BJ (cell line): ENCODE data around the gene TM7SF2. TPM values are rescaled to one million over a fixed set of nuclear protein-coding genes. Genes with fewer than 3 reads are reported as not detected.
A peak's percentile ranks its signal among the peaks of the same experiment; 100 is the strongest.

Experiments
- CTCF ChIA-PET: fragments of 350-600 bp; formaldehyde crosslinking; extraction: SDS; loops from one replicate; lab custom pipeline; 2021; ENCODE audit warnings: antibody characterized with exemption, inconsistent platforms; lab: Yijun Ruan, JAX
- POLR2A ChIA-PET: fragments of 300-600 bp; sonication (Branson Sonifier 250); formaldehyde crosslinking; extraction: SDS; loops from one replicate; lab custom pipeline; 2021; ENCODE audit warnings: antibody characterized with exemption; lab: Charles Lee
- DNase-seq: peaks from one replicate; pipeline ENCODE4 v3.0.0-alpha.2; 2011; ENCODE audit warnings: low read depth
- H3K27me3 ChIP-seq: 2 replicates; pipeline ENCODE4 v1.6.0; 2011; ENCODE audit warnings: low read length; ENCODE audit not compliant: control insufficient read depth, insufficient read depth
- H3K36me3 ChIP-seq: 2 replicates; pipeline ENCODE4 v1.5.1; 2011; ENCODE audit warnings: low read length; ENCODE audit not compliant: control insufficient read depth, insufficient read depth
- H3K4me3 ChIP-seq: 2 replicates; pipeline ENCODE4 v1.5.1; 2011; ENCODE audit warnings: low read depth, mild to moderate bottlenecking, control low read depth, low read length
- polyA plus RNA-seq: library from polyadenylated mRNA; depleted of rRNA; stranded (reverse); fragments of >200 nt; gene quantifications from 2 replicates; pipeline ENCODE4 v1.2.3, GENCODE V29; 2011
- TF ChIP-seq, protein P1 (sequence below): IDR thresholded peaks from 2 replicates; pipeline ENCODE4 v1.5.1; 2011; ENCODE audit warnings: low read depth, mild to moderate bottlenecking, control low read depth, inconsistent platforms, low read length, moderate library complexity; ENCODE audit not compliant: insufficient read depth

The TM7SF2 gene
- polyA plus RNA-seq, 1 experiment: 8.2 TPM

DNA sequence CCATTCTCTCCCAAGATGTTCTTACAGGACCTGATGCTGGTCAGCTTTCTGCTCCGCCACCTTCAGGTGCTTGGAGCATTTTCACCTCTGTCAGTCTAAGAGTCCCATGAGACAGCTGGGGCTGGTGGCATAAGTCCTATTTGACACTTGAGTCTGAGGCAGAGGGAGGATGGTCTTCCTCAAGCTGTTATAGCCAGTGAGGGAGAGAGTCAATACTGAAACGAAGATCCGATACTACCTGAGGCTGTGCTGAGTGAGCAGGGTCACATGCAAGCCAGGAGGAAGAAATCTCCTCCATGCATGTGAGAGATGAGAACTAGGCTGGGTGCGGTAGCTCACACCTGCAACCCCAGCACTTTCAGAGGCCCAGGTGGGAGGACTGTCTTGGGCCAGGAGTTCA is 22.1 kb upstream of the TM7SF2 start:
- CTCF ChIA-PET: interaction anchor here (1.0 to 11.9 kb wide), 3 partner anchors 21 to 246 kb away, joined by 3 to 152 read pairs (median 5); partner anchors contain the start of genes CDC42BPG, TM7SF2 and ZNHIT2
- TF ChIP-seq, protein P1, sequence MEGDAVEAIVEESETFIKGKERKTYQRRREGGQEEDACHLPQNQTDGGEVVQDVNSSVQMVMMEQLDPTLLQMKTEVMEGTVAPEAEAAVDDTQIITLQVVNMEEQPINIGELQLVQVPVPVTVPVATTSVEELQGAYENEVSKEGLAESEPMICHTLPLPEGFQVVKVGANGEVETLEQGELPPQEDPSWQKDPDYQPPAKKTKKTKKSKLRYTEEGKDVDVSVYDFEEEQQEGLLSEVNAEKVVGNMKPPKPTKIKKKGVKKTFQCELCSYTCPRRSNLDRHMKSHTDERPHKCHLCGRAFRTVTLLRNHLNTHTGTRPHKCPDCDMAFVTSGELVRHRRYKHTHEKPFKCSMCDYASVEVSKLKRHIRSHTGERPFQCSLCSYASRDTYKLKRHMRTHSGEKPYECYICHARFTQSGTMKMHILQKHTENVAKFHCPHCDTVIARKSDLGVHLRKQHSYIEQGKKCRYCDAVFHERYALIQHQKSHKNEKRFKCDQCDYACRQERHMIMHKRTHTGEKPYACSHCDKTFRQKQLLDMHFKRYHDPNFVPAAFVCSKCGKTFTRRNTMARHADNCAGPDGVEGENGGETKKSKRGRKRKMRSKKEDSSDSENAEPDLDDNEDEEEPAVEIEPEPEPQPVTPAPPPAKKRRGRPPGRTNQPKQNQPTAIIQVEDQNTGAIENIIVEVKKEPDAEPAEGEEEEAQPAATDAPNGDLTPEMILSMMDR: no peak
- POLR2A ChIA-PET: no interaction called here
- Histone ChIP-seq H3K36me3 (peaks cover 31% of the 10 kb centered on the region), H3K27me3 (no peaks in the 10 kb centered on the region), H3K4me3 (no peak overlapping the region)
- no peak for DNase-seq

DNA sequence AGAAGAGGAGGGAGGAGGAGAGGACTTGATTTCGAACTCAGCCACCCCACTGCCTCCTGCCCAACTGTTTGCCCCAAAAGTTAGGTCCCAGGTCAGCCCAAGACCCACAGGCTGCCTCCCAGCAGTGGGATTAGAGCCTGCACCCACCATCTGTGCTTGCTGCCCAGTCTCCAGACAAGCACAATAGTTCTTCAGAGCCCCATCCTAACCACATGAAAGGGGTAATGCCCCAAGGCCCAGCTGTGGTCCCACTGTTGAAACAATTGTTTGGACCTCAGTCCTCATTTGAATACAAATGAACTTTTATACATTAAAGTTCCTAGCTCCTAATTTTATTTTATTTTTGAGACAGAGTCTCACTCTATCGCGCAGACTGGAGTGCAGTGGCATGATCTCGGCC is 21.0 kb upstream of the TM7SF2 start:
- Histone ChIP-seq H3K4me3 (no peak overlapping the region), H3K27me3 (no peaks in the 10 kb centered on the region), H3K36me3 (peaks cover 31% of the 10 kb centered on the region)
- TF ChIP-seq, protein P1: no peak
- ChIA-PET CTCF (interaction anchor here (0.8 to 11.9 kb wide), 2 partner anchors 20 to 76 kb away, joined by 4 to 152 read pairs; partner anchors contain the start of gene TM7SF2), POLR2A (no interaction called here)
- no peak for DNase-seq

DNA sequence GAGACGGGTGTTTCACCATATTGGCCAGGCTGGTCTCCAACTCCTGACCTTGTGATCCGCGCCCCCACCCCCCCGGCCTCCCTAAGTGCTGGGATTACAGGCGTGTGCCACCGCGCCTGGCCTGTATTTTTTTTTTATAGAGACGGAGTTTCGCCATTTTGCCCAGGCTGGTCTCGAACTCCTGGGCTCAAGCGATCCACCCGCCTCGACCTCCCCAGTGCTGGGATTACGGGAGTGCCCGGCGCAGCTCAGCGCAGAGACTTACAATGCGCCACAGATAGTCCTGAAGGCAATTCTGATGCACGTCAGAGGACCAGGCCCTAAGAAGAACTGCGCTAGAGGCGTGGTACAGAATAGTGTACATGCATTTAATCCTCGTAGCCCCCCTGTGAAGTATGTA is 16.2 kb upstream of the TM7SF2 start:
- POLR2A ChIA-PET: no interaction called here
- TF ChIP-seq, protein P1: no peak
- Histone ChIP-seq H3K36me3 (no peaks in the 10 kb centered on the region; the same call in none of the 2 replicates), H3K4me3 (peak overlapping the region; percentile 63), H3K27me3 (no peaks in the 10 kb centered on the region)
- CTCF ChIA-PET: interaction anchor here (11.9 kb wide), 1 partner anchor 15 kb away, joined by 152 read pairs; the partner anchor contains the start of gene TM7SF2
- DNase-seq: no peak

DNA sequence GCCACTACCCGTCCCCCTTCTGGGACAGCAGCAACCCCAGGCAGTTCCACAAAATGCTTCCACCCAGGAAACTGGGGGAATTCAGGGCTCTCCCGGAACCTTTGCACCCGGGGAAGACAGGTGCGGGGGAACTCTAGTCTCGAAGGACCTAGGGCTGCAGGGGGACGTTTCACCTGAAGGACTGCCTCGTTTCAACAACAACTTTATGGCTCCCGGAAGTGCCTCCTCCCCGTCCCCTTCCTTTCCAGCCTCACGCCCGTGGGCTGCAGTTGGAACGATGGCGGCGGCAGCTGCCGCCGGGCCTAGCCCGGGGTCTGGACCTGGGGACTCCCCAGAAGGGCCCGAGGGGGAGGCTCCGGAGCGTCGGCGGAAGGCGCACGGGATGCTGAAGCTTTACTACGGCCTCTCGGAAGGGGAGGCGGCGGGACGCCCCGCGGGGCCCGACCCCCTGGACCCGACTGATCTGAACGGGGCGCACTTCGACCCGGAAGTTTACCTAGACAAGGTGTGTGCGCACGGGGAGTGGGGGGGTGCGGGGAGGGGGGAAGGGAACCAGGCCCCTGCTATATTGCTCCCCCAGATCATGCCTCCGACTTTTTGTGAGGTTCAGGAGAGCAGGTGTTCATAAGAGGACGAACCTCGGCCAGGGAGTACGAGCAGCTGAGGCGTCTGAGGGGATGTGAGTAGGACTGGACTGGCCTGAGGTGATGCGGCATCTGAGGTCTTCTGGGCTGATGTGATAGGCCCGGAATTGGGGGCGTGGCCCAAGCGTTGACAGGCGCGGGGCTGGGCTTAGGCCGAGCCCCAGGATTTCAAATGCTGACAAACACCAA is 15.5 kb upstream of the TM7SF2 start, which contains the start of gene VPS51:
Gene VPS51 (plus strand): TSS at position 241 of the 833 bp plus-strand sequence. CDS start 37 bp downstream, at position 278.
- no peak for DNase-seq
- Histone ChIP-seq H3K36me3 (no peaks in the 10 kb centered on the region; the same call in none of the 2 replicates), H3K4me3 (peak within 1 kb of the TSS; percentile 63), H3K27me3 (no peaks in the 10 kb centered on the region)
- ChIA-PET CTCF (interaction anchor here (11.9 kb wide), 1 partner anchor 14 kb away, joined by 152 read pairs; the partner anchor contains the start of gene TM7SF2), POLR2A (no interaction called here)
- TF ChIP-seq, protein P1: no peak

DNA sequence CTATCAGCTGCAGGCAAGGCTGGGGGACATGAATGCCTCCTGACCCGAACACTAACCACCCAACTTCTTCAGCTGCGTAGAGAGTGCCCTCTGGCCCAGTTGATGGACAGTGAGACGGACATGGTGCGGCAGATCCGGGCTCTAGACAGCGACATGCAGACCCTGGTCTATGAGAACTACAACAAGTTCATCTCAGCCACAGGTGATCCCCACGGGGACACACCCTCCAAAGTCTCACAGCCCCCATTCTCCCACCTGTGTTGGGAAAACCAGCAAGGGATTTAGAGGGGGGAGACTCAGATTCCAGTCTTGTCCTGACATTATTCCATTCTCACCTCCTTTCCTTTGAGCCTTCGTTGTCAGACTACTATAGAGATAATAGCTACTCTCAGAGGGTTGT is 14.7 kb upstream of the TM7SF2 start:
- POLR2A ChIA-PET: no interaction called here
- CTCF ChIA-PET: interaction anchor here (0.5 to 11.9 kb wide), 3 partner anchors 14 to 106 kb away, joined by 3 to 152 read pairs (median 3); partner anchors contain the start of gene TM7SF2

More for the DNA sequence above, 14.7 kb upstream of the TM7SF2 start:
- no peak for DNase-seq
- no peaks in the 10 kb centered on the region for H3K27me3 ChIP-seq
- no peaks in the 10 kb centered on the region; the same call in none of the 2 replicates for H3K36me3 ChIP-seq
- TF ChIP-seq, protein P1: no peak
- H3K4me3 ChIP-seq: peak overlapping the region; percentile 63
